Natural killer cell (primary cell): ENCODE data around the gene TMEM121B. TPM values are rescaled to one million over a fixed set of nuclear protein-coding genes. Genes with fewer than 3 reads are reported as not detected.

Source experiments
- ATAC-seq, 3 donors: fragments of 150-1000 bp in 2 of 3; fragments of 200-7000 bp in 1 of 3; cut with Tn5 transposase; 1 replicate in 1 of 3; 2 replicates in 2 of 3; pipeline ENCODE4 v1.10.0; 2021; ENCODE audit warnings: mild to moderate bottlenecking in 2 of 3, moderate library complexity in 2 of 3
- DNase-seq, 2 donors: peaks; one replicate each; pipeline versions ENCODE4 v3.0.0 to v3.0.0-alpha.2; 2013 to 2021; ENCODE audit warnings: mixed read lengths in 1 of 2
- H3K27ac ChIP-seq: one replicate; pipeline ENCODE4 v1.5.1; 2013; ENCODE audit warnings: mild to moderate bottlenecking, low read length
- H3K27me3 ChIP-seq: one replicate; pipeline ENCODE4 v1.6.1; 2013; ENCODE audit warnings: low read length; ENCODE audit not compliant: control insufficient read depth, insufficient read depth
- H3K36me3 ChIP-seq: one replicate; pipeline ENCODE4 v1.6.1; 2013; ENCODE audit warnings: low read length; ENCODE audit not compliant: control insufficient read depth, insufficient read depth
- H3K4me1 ChIP-seq: one replicate; pipeline ENCODE4 v1.6.1; 2013; ENCODE audit warnings: low read length; ENCODE audit not compliant: control insufficient read depth, insufficient read depth
- H3K4me3 ChIP-seq: one replicate; pipeline ENCODE4 v1.5.1; 2013; ENCODE audit warnings: low read length
- H3K9me3 ChIP-seq: one replicate; pipeline ENCODE4 v1.6.1; 2013; ENCODE audit warnings: low read length; ENCODE audit not compliant: control insufficient read depth, insufficient read depth
- H3K27ac Mint-ChIP-seq, 2 donors: one replicate each; pipeline ENCODE4 v1.8.0; 2022; ENCODE audit warnings: mild to moderate bottlenecking in 2 of 2, mixed read lengths in 2 of 2, moderate library complexity in 1 of 2
- H3K27me3 Mint-ChIP-seq, 2 donors: one replicate each; pipeline ENCODE4 v1.8.0; 2022; ENCODE audit warnings: low read depth in 2 of 2, mixed read lengths in 2 of 2
- H3K36me3 Mint-ChIP-seq: one replicate; pipeline ENCODE4 v1.8.0; 2022; ENCODE audit warnings: mixed read lengths
- H3K4me1 Mint-ChIP-seq, 2 donors: one replicate each; pipeline ENCODE4 v1.8.0; 2022; ENCODE audit warnings: mixed read lengths in 2 of 2
- H3K4me3 Mint-ChIP-seq: one replicate; pipeline ENCODE4 v1.8.0; 2022; ENCODE audit warnings: mild to moderate bottlenecking, moderate library complexity, mixed read lengths
- H3K9me3 Mint-ChIP-seq, 2 donors: one replicate each; pipeline ENCODE4 v1.8.0; 2022; ENCODE audit warnings: mixed read lengths in 2 of 2
- WGBS: methylation state at CpG from one replicate; pipeline ENCODE4 v1.1.7; 2013; ENCODE audit warnings: missing lambda C conversion rate; ENCODE audit not compliant: insufficient coverage; 5-methylcytosine and 5-hydroxymethylcytosine counted together
- intact Hi-C: fragments of 100-400 bp; cut with micrococcal nuclease; formaldehyde crosslinking; loops from one replicate; pipeline ENCODE4 v1.14.2; 2022
- total RNA-seq, 4 donors: library from RNA; stranded (reverse); fragments of 120-200 nt in 1 of 4; gene quantifications; one replicate each; pipeline versions ENCODE4 v1.2.3 to v1.2.4, GENCODE V29; 2013 to 2022
- TF ChIP-seq, protein P1 (sequence below): fragments of 200-600 bp; IDR thresholded peaks from one replicate; pipeline ENCODE4 v1.8.0; 2022; ENCODE audit warnings: antibody characterized with exemption

The TMEM121B gene
- total RNA-seq, 3 donors from 2014 or later (not counting 1 experiment from before 2014, with no cell fraction given) = 0.18 to 0.35 TPM; not detected in 1

DNA sequence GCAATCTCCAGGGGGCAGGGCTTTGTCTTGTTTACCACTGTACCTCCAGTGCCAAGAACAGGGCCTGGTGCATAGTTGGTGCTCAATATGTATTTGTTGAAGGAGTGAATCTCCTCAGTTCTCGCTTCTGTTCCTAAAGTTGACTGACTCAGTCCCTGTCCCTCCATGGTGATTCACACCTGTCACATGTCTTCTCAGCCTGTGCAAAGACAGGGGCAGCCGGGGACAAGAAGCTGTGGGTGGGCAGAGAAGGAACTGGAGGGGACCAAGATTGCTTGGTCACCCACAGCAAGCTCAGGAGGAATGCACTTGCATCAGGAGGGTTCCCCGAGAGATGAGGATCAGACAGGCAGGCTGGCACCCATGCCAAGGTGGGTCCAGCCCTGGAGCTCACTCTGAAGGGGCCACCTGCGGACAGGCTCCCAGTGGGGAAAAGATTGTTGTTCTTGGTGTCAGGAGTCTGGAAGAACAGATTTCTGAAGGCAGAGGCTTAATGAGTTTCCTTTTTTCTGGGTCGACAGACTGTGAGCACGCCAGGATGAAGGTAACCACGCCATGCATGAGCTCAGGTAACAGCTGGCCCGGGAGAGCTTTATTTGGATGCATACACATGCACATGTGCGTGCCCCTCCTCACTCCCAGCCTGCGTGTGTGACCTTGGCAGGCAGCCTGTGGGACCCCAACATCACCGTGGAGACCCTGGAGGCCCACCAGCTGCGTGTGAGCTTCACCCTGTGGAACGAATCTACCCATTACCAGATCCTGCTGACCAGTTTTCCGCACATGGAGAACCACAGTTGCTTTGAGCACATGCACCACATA is 19.5 kb downstream of the TMEM121B start:
- Histone ChIP-seq H3K9me3 (no peaks in the 10 kb centered on the region), H3K27me3 (no peaks in the 10 kb centered on the region), H3K4me3 (no peak overlapping the region), H3K27ac (no peak overlapping the region), H3K4me1 (peaks cover 53% of the 10 kb centered on the region), H3K36me3 (peaks cover 76% of the 10 kb centered on the region)
- Mint-ChIP-seq H3K27me3 (no peaks in the 10 kb centered on the region), H3K4me3 (no peak overlapping the region), H3K9me3 (no peaks in the 10 kb centered on the region), H3K4me1 (peaks cover 37 to 40% of the 10 kb centered on the region in 2 donors), H3K36me3 (peaks cover 20% of the 10 kb centered on the region), H3K27ac (no peak overlapping the region)
- DNase-seq (no peak), ATAC-seq (no peak)
- intact Hi-C loops = no loop called here
- TF ChIP-seq, protein P1, sequence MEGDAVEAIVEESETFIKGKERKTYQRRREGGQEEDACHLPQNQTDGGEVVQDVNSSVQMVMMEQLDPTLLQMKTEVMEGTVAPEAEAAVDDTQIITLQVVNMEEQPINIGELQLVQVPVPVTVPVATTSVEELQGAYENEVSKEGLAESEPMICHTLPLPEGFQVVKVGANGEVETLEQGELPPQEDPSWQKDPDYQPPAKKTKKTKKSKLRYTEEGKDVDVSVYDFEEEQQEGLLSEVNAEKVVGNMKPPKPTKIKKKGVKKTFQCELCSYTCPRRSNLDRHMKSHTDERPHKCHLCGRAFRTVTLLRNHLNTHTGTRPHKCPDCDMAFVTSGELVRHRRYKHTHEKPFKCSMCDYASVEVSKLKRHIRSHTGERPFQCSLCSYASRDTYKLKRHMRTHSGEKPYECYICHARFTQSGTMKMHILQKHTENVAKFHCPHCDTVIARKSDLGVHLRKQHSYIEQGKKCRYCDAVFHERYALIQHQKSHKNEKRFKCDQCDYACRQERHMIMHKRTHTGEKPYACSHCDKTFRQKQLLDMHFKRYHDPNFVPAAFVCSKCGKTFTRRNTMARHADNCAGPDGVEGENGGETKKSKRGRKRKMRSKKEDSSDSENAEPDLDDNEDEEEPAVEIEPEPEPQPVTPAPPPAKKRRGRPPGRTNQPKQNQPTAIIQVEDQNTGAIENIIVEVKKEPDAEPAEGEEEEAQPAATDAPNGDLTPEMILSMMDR = no peak
- 90% methylated on average over 14 of the region's 14 CpGs for WGBS

DNA sequence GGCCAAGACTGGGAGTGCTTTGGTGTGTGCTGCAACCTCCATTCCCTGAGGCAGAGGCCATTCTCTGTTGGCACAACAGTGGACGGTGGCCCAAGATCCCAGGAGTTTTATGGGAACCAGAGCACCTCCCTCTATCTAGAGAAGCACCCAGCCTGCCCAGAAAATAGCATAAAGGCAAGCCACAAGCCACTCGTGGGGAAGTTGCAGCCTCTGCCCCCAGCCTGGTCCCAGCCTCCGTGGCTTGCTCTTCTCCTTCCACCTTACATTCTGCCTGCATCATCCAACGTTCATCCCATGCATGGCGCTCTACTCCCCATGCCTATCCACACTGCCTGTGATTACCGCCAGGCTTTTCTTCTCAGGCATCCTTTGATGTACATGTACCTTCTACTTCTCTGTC is 20.5 kb downstream of the TMEM121B start:
- Mint-ChIP-seq H3K36me3 (peaks cover 20% of the 10 kb centered on the region), H3K27ac (no peak overlapping the region)
- H3K4me3 ChIP-seq = no peak overlapping the region

DNA sequence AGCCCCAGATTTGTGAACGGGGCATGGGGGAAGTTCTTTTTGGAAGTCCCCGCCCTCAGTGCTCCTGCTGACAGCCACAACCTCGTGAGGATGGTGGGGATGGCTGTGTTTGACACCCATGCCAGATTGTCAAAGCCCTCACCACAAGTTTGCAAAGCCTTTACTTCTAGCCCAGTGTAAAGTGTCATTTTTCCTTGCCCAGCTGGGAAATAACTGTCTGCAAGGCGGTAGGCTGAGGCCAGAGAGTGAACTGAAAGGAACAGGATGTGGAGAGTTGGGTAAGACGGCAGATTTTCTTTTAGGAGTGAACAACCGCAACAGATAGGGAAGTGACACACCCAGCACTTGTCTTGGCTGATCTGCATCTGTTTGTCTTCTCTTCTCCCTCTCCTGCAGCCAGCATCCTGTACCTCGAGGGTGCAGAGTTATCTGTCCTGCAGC is 22.8 kb downstream of the TMEM121B start:
- no peaks in the 10 kb centered on the region for H3K27me3 Mint-ChIP-seq
- no peaks in the 10 kb centered on the region for H3K9me3 Mint-ChIP-seq
- peak overlapping the region; percentile 67 for H3K4me3 Mint-ChIP-seq
- H3K36me3 ChIP-seq = peaks cover 49% of the 10 kb centered on the region
- no peaks in the 10 kb centered on the region for H3K9me3 ChIP-seq
- DNase-seq (peak; percentile 26 to 70), ATAC-seq (peak; percentile 77 to 95 (median 85))
- H3K36me3 Mint-ChIP-seq = peaks cover 20% of the 10 kb centered on the region
- peaks cover 53% of the 10 kb centered on the region for H3K4me1 ChIP-seq
- intact Hi-C loops = no loop called here
- no peak overlapping the region for H3K4me3 ChIP-seq
- 1% methylated on average over 7 of the region's 7 CpGs for WGBS
- H3K4me1 Mint-ChIP-seq = peaks cover 47 to 48% of the 10 kb centered on the region in 2 donors
- peak overlapping the region; percentile 20 for H3K27ac ChIP-seq
- TF ChIP-seq, protein P1 = no peak
- no peaks in the 10 kb centered on the region for H3K27me3 ChIP-seq
- peak overlapping the region; percentile 34 to 37 for H3K27ac Mint-ChIP-seq

More for the DNA sequence above, 20.5 kb downstream of the TMEM121B start:
- peaks cover 66% of the 10 kb centered on the region for H3K36me3 ChIP-seq
- H3K4me1 ChIP-seq = peaks cover 53% of the 10 kb centered on the region
- peak overlapping the region; percentile 68 for H3K4me3 Mint-ChIP-seq
- H3K27me3 ChIP-seq = no peaks in the 10 kb centered on the region
- H3K27ac ChIP-seq = no peak overlapping the region
- TF ChIP-seq, protein P1 = no peak
- DNase-seq = no peak
- 73% methylated on average over 6 of the region's 6 CpGs for WGBS
- H3K4me1 Mint-ChIP-seq = peaks cover 37 to 40% of the 10 kb centered on the region in 2 donors
- H3K9me3 ChIP-seq = no peaks in the 10 kb centered on the region
- intact Hi-C loops = no loop called here
- H3K9me3 Mint-ChIP-seq = no peaks in the 10 kb centered on the region
- H3K27me3 Mint-ChIP-seq = no peaks in the 10 kb centered on the region
- no peak for ATAC-seq
